KMS-11 (cell line): ENCODE data around the gene EBF4.

Experiments
- H2AFZ ChIP-seq: fragments of 200-600 bp; sonication (generic); 2 replicates; pipeline ENCODE4 v1.6.1; 2016; ENCODE audit warnings: antibody characterized with exemption, mixed run types, low read depth
- H3K27ac ChIP-seq: fragments of 200-600 bp; sonication (generic); 2 replicates; pipeline ENCODE4 v1.6.1; 2016; ENCODE audit warnings: mild to moderate bottlenecking, mixed run types
- H3K27me3 ChIP-seq: fragments of 200-600 bp; sonication (generic); 2 replicates; pipeline ENCODE4 v1.6.1; 2017; ENCODE audit warnings: mild to moderate bottlenecking, low read depth, mixed run types, moderate library complexity; ENCODE audit not compliant: insufficient read depth
- H3K36me3 ChIP-seq: fragments of 200-600 bp; sonication (generic); 2 replicates; pipeline ENCODE4 v1.6.1; 2017; ENCODE audit warnings: mild to moderate bottlenecking, mixed run types; ENCODE audit not compliant: insufficient read depth
- H3K4me1 ChIP-seq: fragments of 200-600 bp; sonication (generic); 2 replicates; pipeline ENCODE4 v1.6.1; 2016; ENCODE audit warnings: mild to moderate bottlenecking, low read depth, mixed run types; ENCODE audit not compliant: poor library complexity, severe bottlenecking
- H3K4me2 ChIP-seq: fragments of 200-600 bp; sonication (generic); 2 replicates; pipeline ENCODE4 v1.7.0; 2016; ENCODE audit warnings: mild to moderate bottlenecking, mixed run types
- H3K4me3 ChIP-seq: fragments of 200-600 bp; sonication (generic); IDR thresholded peaks from 2 replicates; pipeline ENCODE4 v1.6.1; 2017; ENCODE audit warnings: low read depth, low read length, mixed read lengths; ENCODE audit not compliant: insufficient read depth
- H3K79me2 ChIP-seq: fragments of 200-600 bp; sonication (generic); 2 replicates; pipeline ENCODE4 v1.6.1; 2016; ENCODE audit warnings: low read depth, mixed run types; ENCODE audit not compliant: insufficient read depth
- H3K9ac ChIP-seq: fragments of 200-600 bp; sonication (generic); 2 replicates; pipeline ENCODE4 v1.6.1; 2016; ENCODE audit warnings: mild to moderate bottlenecking, mixed run types
- H4K20me1 ChIP-seq: fragments of 200-600 bp; sonication (generic); 2 replicates; pipeline ENCODE4 v1.6.1; 2016; ENCODE audit warnings: mild to moderate bottlenecking, mixed run types; ENCODE audit not compliant: insufficient read depth
- CTCF ChIP-seq: fragments of 200-600 bp; sonication (generic); conservative IDR thresholded peaks from 2 replicates; pipeline ENCODE4 v1.6.1; 2017; ENCODE audit warnings: low read depth, mild to moderate bottlenecking, antibody characterized with exemption, low read length, moderate library complexity, mixed read lengths

The EBF4 gene

GRCh38 chr20:2753461-2754040 lies 61.0 kb downstream of the EBF4 start:
- H3K9ac ChIP-seq = no peak overlapping the region
- no peaks in the 10 kb centered on the region for H4K20me1 ChIP-seq
- no peak overlapping the region for H3K4me2 ChIP-seq
- H3K27me3 ChIP-seq = no peaks in the 10 kb centered on the region
- H3K27ac ChIP-seq = no peak overlapping the region
- H3K36me3 ChIP-seq = no peaks in the 10 kb centered on the region
- no peak for TF ChIP-seq CTCF
- no peak overlapping the region for H2AFZ ChIP-seq
- H3K4me3 ChIP-seq = no peak overlapping the region
- H3K4me1 ChIP-seq = peaks cover 4% of the 10 kb centered on the region
- H3K79me2 ChIP-seq = no peaks in the 10 kb centered on the region

GRCh38 chr20:2754424-2754823 lies 61.8 kb downstream of the EBF4 start:
- no peaks in the 10 kb centered on the region for H3K27me3 ChIP-seq
- TF ChIP-seq CTCF = no peak

GRCh38 chr20:2755451-2756055 lies 63.0 kb downstream of the EBF4 start:
- no peaks in the 10 kb centered on the region for H3K79me2 ChIP-seq
- H3K27me3 ChIP-seq = no peaks in the 10 kb centered on the region
- no peak overlapping the region for H2AFZ ChIP-seq
- no peaks in the 10 kb centered on the region for H4K20me1 ChIP-seq
- H3K36me3 ChIP-seq = no peaks in the 10 kb centered on the region
- no peak for TF ChIP-seq CTCF
- no peak overlapping the region for H3K4me3 ChIP-seq
- no peak overlapping the region for H3K9ac ChIP-seq
- no peak overlapping the region for H3K4me2 ChIP-seq
- H3K27ac ChIP-seq = no peak overlapping the region
- H3K4me1 ChIP-seq = peaks cover 4% of the 10 kb centered on the region

More at GRCh38 chr20:2754424-2754823, 61.8 kb downstream of the EBF4 start:
- Histone ChIP-seq H2AFZ (no peak overlapping the region), H3K79me2 (no peaks in the 10 kb centered on the region), H3K4me2 (no peak overlapping the region), H4K20me1 (no peaks in the 10 kb centered on the region), H3K36me3 (no peaks in the 10 kb centered on the region), H3K27ac (no peak overlapping the region), H3K4me1 (peaks cover 4% of the 10 kb centered on the region), H3K4me3 (no peak overlapping the region), H3K9ac (no peak overlapping the region)

- H4K20me1 ChIP-seq = no peaks in the 10 kb centered on the region
- H3K4me2 ChIP-seq = no peak overlapping the region
- no peaks in the 10 kb centered on the region for H3K27me3 ChIP-seq
- no peak overlapping the region for H3K9ac ChIP-seq
- no peaks in the 10 kb centered on the region for H3K36me3 ChIP-seq
- no peak overlapping the region for H3K27ac ChIP-seq
- H3K4me3 ChIP-seq = no peak overlapping the region
- H3K79me2 ChIP-seq = no peaks in the 10 kb centered on the region
- H3K4me1 ChIP-seq = peaks cover 4% of the 10 kb centered on the region
- TF ChIP-seq CTCF = peak; percentile 46
- no peak overlapping the region for H2AFZ ChIP-seq
Observed at GRCh38 chr20:2756056-2756611, 63.6 kb downstream of the EBF4 start.
